ENCODE measurements around the gene FLRT3. TPM values are rescaled to one million over a fixed set of nuclear protein-coding genes. Genes with fewer than 3 reads are reported as not detected.

Gene FLRT3
- total and polyA plus RNA-seq, 2 donors (not counting 1 experiment from before 2014, with no cell fraction given), result not detected

DNA sequence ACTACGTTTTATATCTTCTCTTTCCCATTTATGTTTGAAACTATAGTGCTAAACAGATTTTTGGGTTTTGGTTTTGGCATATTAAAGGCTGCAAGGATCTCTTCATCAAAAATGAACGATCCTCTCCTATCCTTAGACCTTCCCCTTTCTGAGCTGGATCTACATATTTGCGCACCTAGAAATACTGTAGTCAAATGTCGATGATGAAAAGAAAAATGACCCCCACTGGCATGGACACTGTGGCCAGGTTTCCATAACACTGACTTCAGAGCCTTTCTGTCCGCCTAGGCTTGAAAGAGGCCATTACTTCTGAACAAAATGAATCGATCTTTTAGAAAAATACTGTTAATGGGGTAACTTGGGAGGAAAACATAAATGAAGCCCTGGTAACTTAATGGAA is 5.8 kb downstream of the FLRT3 start:
- Histone ChIP-seq H3K36me3 (replicated peaks in 1 of 2; ENCODE audit: control extremely low read depth in 1 of 2, control insufficient read depth in 1 of 2, extremely low read depth in 1 of 2, insufficient read depth in 2 of 2, low read length in 1 of 2) (no peaks in the 10 kb centered on the region), H3K4me1 (ENCODE audit: control insufficient read depth in 2 of 2, insufficient read depth in 2 of 2, low read length in 2 of 2) (no peaks in the 10 kb centered on the region), H2AFZ (ENCODE audit: insufficient read depth, low read depth, low read length, poor library complexity, severe bottlenecking) (no peak overlapping the region), H3K27ac (ENCODE audit: low read length in 2 of 2) (no peak overlapping the region), H3K9ac (ENCODE audit: low read length) (no peak overlapping the region), H3K4me3 (ENCODE audit: control extremely low read depth in 1 of 5, extremely low read depth in 1 of 5, insufficient read depth in 1 of 5, low read depth in 2 of 5, low read length in 4 of 5) (no peak overlapping the region), H4K20me1 (ENCODE audit: control insufficient read depth, insufficient read depth, low read length, poor library complexity, severe bottlenecking) (no peaks in the 10 kb centered on the region), H3K79me2 (ENCODE audit: control insufficient read depth, insufficient read depth, low read length) (no peaks in the 10 kb centered on the region), H3K4me2 (replicated peaks; ENCODE audit: low read depth, low read length, poor library complexity, severe bottlenecking) (no peak overlapping the region), H3K9me3 (ENCODE audit: control extremely low read depth in 1 of 3, control insufficient read depth in 2 of 3, insufficient read depth in 1 of 3, low read length in 2 of 3) (no peaks in the 10 kb centered on the region), H3K27me3 (replicated peaks in 1 of 4; ENCODE audit: control extremely low read depth in 1 of 4, control insufficient read depth in 3 of 4, insufficient read depth in 4 of 4, low read length in 3 of 4) (no peaks in the 10 kb centered on the region)
- peaks cover 14% of the 10 kb centered on the region for H3K27me3 Mint-ChIP-seq
- TF ChIP-seq EZH2 (IDR thresholded peaks at IDR 0.05; ENCODE audit: borderline replicate concordance, insufficient read depth, low read depth, low read length, poor library complexity, severe bottlenecking), result no peak
- TF ChIP-seq, protein P1, sequence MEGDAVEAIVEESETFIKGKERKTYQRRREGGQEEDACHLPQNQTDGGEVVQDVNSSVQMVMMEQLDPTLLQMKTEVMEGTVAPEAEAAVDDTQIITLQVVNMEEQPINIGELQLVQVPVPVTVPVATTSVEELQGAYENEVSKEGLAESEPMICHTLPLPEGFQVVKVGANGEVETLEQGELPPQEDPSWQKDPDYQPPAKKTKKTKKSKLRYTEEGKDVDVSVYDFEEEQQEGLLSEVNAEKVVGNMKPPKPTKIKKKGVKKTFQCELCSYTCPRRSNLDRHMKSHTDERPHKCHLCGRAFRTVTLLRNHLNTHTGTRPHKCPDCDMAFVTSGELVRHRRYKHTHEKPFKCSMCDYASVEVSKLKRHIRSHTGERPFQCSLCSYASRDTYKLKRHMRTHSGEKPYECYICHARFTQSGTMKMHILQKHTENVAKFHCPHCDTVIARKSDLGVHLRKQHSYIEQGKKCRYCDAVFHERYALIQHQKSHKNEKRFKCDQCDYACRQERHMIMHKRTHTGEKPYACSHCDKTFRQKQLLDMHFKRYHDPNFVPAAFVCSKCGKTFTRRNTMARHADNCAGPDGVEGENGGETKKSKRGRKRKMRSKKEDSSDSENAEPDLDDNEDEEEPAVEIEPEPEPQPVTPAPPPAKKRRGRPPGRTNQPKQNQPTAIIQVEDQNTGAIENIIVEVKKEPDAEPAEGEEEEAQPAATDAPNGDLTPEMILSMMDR (IDR thresholded peaks at IDR 0.05), result no peak
- POLR2A ChIA-PET, result no interaction called here
- ATAC-seq (ENCODE audit: low read depth) (no peak), DNase-seq (no peak)
- intact Hi-C loops (cut with micrococcal nuclease), result no loop called here
- WGBS (ENCODE audit: insufficient coverage), result 95% methylated on average over 2 of the region's 6 CpGs
- H3K9me3 Mint-ChIP-seq (ENCODE audit: insufficient read depth), result no peaks in the 10 kb centered on the region
- no peaks in the 10 kb centered on the region for H3K4me1 Mint-ChIP-seq
- H3K27ac Mint-ChIP-seq, result no peak overlapping the region
- CTCF ChIA-PET, result no interaction called here
- H3K4me3 Mint-ChIP-seq, result no peak overlapping the region

DNA sequence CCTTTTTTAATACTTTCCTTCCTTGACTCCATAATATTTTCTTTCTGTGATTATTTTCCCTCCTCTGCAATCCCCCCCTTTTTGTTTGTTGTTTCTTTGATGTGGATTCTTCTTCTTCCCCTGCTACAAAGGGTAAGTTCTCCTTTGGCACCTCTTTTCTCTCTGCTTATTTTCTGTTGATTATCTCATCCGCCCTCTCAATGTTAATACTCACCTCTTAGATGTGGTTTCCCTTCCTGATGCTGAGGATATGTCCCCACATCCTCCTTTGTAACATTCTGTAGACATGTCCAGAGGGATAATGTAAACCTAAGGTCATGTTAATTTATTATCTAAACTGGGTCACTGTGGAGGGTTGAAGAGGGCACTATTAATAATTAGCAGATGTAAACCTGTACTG is 17.7 kb downstream of the FLRT3 start:
- H3K9me3 ChIP-seq (ENCODE audit: control extremely low read depth in 1 of 3, control insufficient read depth in 2 of 3, insufficient read depth in 1 of 3, low read length in 2 of 3), result no peaks in the 10 kb centered on the region
- ATAC-seq (ENCODE audit: low read depth), result no peak
- TF ChIP-seq, protein P1 (IDR thresholded peaks at IDR 0.05), result no peak
- TF ChIP-seq EZH2 (IDR thresholded peaks at IDR 0.05; ENCODE audit: borderline replicate concordance, insufficient read depth, low read depth, low read length, poor library complexity, severe bottlenecking), result no peak
- ChIA-PET POLR2A (no interaction called here), CTCF (no interaction called here)
- Mint-ChIP-seq H3K4me1 (no peaks in the 10 kb centered on the region), H3K27ac (no peak overlapping the region), H3K27me3 (no peaks in the 10 kb centered on the region), H3K9me3 (ENCODE audit: insufficient read depth) (no peaks in the 10 kb centered on the region), H3K4me3 (no peak overlapping the region)
- H3K27ac ChIP-seq (ENCODE audit: low read length in 2 of 2), result no peak overlapping the region
- no CpG with 5 or more reads among the region's 1 CpG for WGBS (ENCODE audit: insufficient coverage)
- intact Hi-C loops (cut with micrococcal nuclease), result no loop called here
- H3K4me2 ChIP-seq (replicated peaks; ENCODE audit: low read depth, low read length, poor library complexity, severe bottlenecking), result no peak overlapping the region
- no peaks in the 10 kb centered on the region for H4K20me1 ChIP-seq (ENCODE audit: control insufficient read depth, insufficient read depth, low read length, poor library complexity, severe bottlenecking)
- no peaks in the 10 kb centered on the region for H3K27me3 ChIP-seq (replicated peaks in 1 of 4; ENCODE audit: control extremely low read depth in 1 of 4, control insufficient read depth in 3 of 4, insufficient read depth in 4 of 4, low read length in 3 of 4)
- DNase-seq, result no peak
- no peaks in the 10 kb centered on the region for H3K79me2 ChIP-seq (ENCODE audit: control insufficient read depth, insufficient read depth, low read length)
- H2AFZ ChIP-seq (ENCODE audit: insufficient read depth, low read depth, low read length, poor library complexity, severe bottlenecking), result no peak overlapping the region
- no peaks in the 10 kb centered on the region for H3K4me1 ChIP-seq (ENCODE audit: control insufficient read depth in 2 of 2, insufficient read depth in 2 of 2, low read length in 2 of 2)
- H3K36me3 ChIP-seq (replicated peaks in 1 of 2; ENCODE audit: control extremely low read depth in 1 of 2, control insufficient read depth in 1 of 2, extremely low read depth in 1 of 2, insufficient read depth in 2 of 2, low read length in 1 of 2), result no peaks in the 10 kb centered on the region
- H3K9ac ChIP-seq (ENCODE audit: low read length), result no peak overlapping the region
- no peak overlapping the region for H3K4me3 ChIP-seq (ENCODE audit: control extremely low read depth in 1 of 5, extremely low read depth in 1 of 5, insufficient read depth in 1 of 5, low read depth in 2 of 5, low read length in 4 of 5)

All from B cell (primary cell).